Neural cell (in vitro differentiated cells): ENCODE data around the gene LAMA5.

ENCODE experiments used
- EZH2 ChIP-seq: fragments of 200-600, 300-800 bp; shearing (Covaris generic), sonication (generic); IDR thresholded peaks from 2 replicates; pipeline ENCODE4 v1.6.1; 2014; ENCODE audit warnings: antibody characterized with exemption, low read length, borderline replicate concordance, mild to moderate bottlenecking; ENCODE audit not compliant: insufficient read depth, poor library complexity, severe bottlenecking
- TF ChIP-seq, protein P1 (sequence below): fragments of 450-650 bp; IDR thresholded peaks from 2 replicates; pipeline ENCODE4 v1.5.1; 2014; ENCODE audit warnings: antibody characterized with exemption, mild to moderate bottlenecking, moderate library complexity; ENCODE audit not compliant: poor library complexity, severe bottlenecking

GRCh38 chr20:62300319-62300718 lies 66.8 kb downstream of the LAMA5 start:
- TF ChIP-seq, protein P1, sequence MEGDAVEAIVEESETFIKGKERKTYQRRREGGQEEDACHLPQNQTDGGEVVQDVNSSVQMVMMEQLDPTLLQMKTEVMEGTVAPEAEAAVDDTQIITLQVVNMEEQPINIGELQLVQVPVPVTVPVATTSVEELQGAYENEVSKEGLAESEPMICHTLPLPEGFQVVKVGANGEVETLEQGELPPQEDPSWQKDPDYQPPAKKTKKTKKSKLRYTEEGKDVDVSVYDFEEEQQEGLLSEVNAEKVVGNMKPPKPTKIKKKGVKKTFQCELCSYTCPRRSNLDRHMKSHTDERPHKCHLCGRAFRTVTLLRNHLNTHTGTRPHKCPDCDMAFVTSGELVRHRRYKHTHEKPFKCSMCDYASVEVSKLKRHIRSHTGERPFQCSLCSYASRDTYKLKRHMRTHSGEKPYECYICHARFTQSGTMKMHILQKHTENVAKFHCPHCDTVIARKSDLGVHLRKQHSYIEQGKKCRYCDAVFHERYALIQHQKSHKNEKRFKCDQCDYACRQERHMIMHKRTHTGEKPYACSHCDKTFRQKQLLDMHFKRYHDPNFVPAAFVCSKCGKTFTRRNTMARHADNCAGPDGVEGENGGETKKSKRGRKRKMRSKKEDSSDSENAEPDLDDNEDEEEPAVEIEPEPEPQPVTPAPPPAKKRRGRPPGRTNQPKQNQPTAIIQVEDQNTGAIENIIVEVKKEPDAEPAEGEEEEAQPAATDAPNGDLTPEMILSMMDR = no peak
- TF ChIP-seq EZH2 = no peak
